CD14-positive monocyte (primary cell): ENCODE measurements around the gene ALG1. TPM values are rescaled to one million over a fixed set of nuclear protein-coding genes. Genes with fewer than 3 reads are reported as not detected.
"Not testable (repeated sequence)": the region's sequence is repeated elsewhere in the genome, so short reads cannot be mapped to it uniquely, and the experiment has no call there.

Experiments used
- DNase-seq, 3 donors: peaks; one replicate each; pipeline ENCODE4 v3.0.0-alpha.2; 2011 to 2022
- H2AFZ ChIP-seq: 2 replicates; pipeline ENCODE4 v1.6.0; 2012; ENCODE audit warnings: mild to moderate bottlenecking, low read depth, low read length, inconsistent platforms; ENCODE audit not compliant: insufficient read depth, poor library complexity, severe bottlenecking
- H3K27ac ChIP-seq, 2 donors: 1 replicate in 1 of 2; 2 replicates in 1 of 2; pipeline ENCODE4 v1.5.1; 2012 to 2013; ENCODE audit warnings: low read length in 2 of 2, control low read depth in 1 of 2, inconsistent platforms in 1 of 2, low read depth in 1 of 2, mild to moderate bottlenecking in 1 of 2
- H3K27me3 ChIP-seq, 2 donors: one replicate each; pipeline versions ENCODE4 v1.6.0 to v1.6.1; 2011 to 2013; ENCODE audit warnings: low read length in 2 of 2; ENCODE audit not compliant: control insufficient read depth in 2 of 2, insufficient read depth in 2 of 2
- H3K36me3 ChIP-seq, 2 donors: replicated peaks in 1 of 2; 1 replicate in 1 of 2; 2 replicates in 1 of 2; pipeline versions ENCODE4 v1.5.1 to v1.6.1; 2012 to 2013; ENCODE audit warnings: low read length in 2 of 2, control low read depth in 1 of 2, inconsistent platforms in 1 of 2, mild to moderate bottlenecking in 1 of 2; ENCODE audit not compliant: insufficient read depth in 2 of 2, control insufficient read depth in 1 of 2
- H3K4me1 ChIP-seq, 2 donors: 1 replicate in 1 of 2; 2 replicates in 1 of 2; pipeline versions ENCODE4 v1.5.1 to v1.6.1; 2012 to 2013; ENCODE audit warnings: low read length in 2 of 2, control low read depth in 1 of 2, inconsistent platforms in 1 of 2, mild to moderate bottlenecking in 1 of 2, moderate library complexity in 1 of 2; ENCODE audit not compliant: insufficient read depth in 2 of 2, control insufficient read depth in 1 of 2
- H3K4me2 ChIP-seq: replicated peaks from 2 replicates; pipeline ENCODE3; 2012; ENCODE audit warnings: low read length, moderate library complexity, mild to moderate bottlenecking; ENCODE audit not compliant: poor library complexity, severe bottlenecking; ENCODE audit errors: extremely low read depth
- H3K4me3 ChIP-seq, 3 experiments: fragments of 200-600 bp in 1 of 3; sonication (generic) in 1 of 3; replicated peaks in 1 of 3; 1 replicate in 2 of 3; 2 replicates in 1 of 3; pipeline ENCODE4 v1.5.1; 2011 to 2013; ENCODE audit warnings: low read length in 3 of 3, mild to moderate bottlenecking in 3 of 3, control low read depth in 2 of 3, low read depth in 2 of 3, inconsistent platforms in 1 of 3, moderate library complexity in 1 of 3
- H3K79me2 ChIP-seq: 2 replicates; pipeline ENCODE4 v1.6.0; 2012; ENCODE audit warnings: mild to moderate bottlenecking, control low read depth, inconsistent platforms, low read length, moderate library complexity; ENCODE audit not compliant: insufficient read depth
- H3K9ac ChIP-seq: 2 replicates; pipeline ENCODE4 v1.6.0; 2017; ENCODE audit warnings: low read length, mild to moderate bottlenecking; ENCODE audit not compliant: insufficient read depth, poor library complexity, severe bottlenecking
- H3K9me3 ChIP-seq, 2 donors: replicated peaks in 1 of 2; 1 replicate in 1 of 2; 2 replicates in 1 of 2; pipeline versions ENCODE4 v1.5.1 to v1.6.1; 2012 to 2013; ENCODE audit warnings: low read length in 2 of 2, control low read depth in 1 of 2; ENCODE audit not compliant: control insufficient read depth in 1 of 2, insufficient read depth in 1 of 2
- H4K20me1 ChIP-seq: 2 replicates; pipeline ENCODE4 v1.6.0; 2012; ENCODE audit warnings: mild to moderate bottlenecking, low read length, control low read depth, moderate library complexity; ENCODE audit not compliant: insufficient read depth
- H3K27ac Mint-ChIP-seq, 7 donors: one replicate each; pipeline ENCODE4 v1.8.0; 2020; ENCODE audit warnings: mild to moderate bottlenecking in 7 of 7, mixed read lengths in 7 of 7, moderate library complexity in 6 of 7, inconsistent platforms in 2 of 7
- H3K27me3 Mint-ChIP-seq, 3 donors: one replicate each; pipeline ENCODE4 v1.8.0; 2021 to 2022; ENCODE audit warnings: low read depth in 3 of 3, mild to moderate bottlenecking in 3 of 3, mixed read lengths in 3 of 3, moderate library complexity in 3 of 3, inconsistent platforms in 1 of 3
- H3K36me3 Mint-ChIP-seq, 2 donors: one replicate each; pipeline ENCODE4 v1.8.0; 2020; ENCODE audit warnings: mixed read lengths in 2 of 2, inconsistent platforms in 1 of 2, mild to moderate bottlenecking in 1 of 2
- H3K4me1 Mint-ChIP-seq: one replicate; pipeline ENCODE4 v1.8.0; 2020; ENCODE audit warnings: mild to moderate bottlenecking, mixed read lengths
- H3K4me3 Mint-ChIP-seq, 2 donors: one replicate each; pipeline ENCODE4 v1.8.0; 2020; ENCODE audit warnings: mild to moderate bottlenecking in 2 of 2, mixed read lengths in 2 of 2, moderate library complexity in 1 of 2
- H3K9me3 Mint-ChIP-seq, 7 donors: one replicate each; pipeline ENCODE4 v1.8.0; 2020 to 2022; ENCODE audit warnings: mixed read lengths in 7 of 7, mild to moderate bottlenecking in 6 of 7, moderate library complexity in 6 of 7, inconsistent platforms in 2 of 7
- WGBS: methylation state at CpG from one replicate; pipeline ENCODE4 v1.1.5; 2013; ENCODE audit warnings: missing lambda C conversion rate; ENCODE audit not compliant: insufficient coverage; 5-methylcytosine and 5-hydroxymethylcytosine counted together
- intact Hi-C, 2 donors: fragments of 100-400 bp; cut with micrococcal nuclease; formaldehyde crosslinking; loops; one replicate each; pipeline versions ENCODE4 v1.15.0 to v1.15.1; 2023
- polyA plus RNA-seq, 3 donors: library from polyadenylated mRNA; depleted of rRNA in 1 of 3; unstranded in 2 of 3; stranded (reverse) in 1 of 3; fragments of 300-500 nt in 2 of 3; fragments of >200 nt in 1 of 3; fragmentation: Illumina TruSeq in 2 of 3; gene quantifications; 1 replicate in 2 of 3; 2 replicates in 1 of 3; pipeline ENCODE4 v1.2.3, GENCODE V29; 2012 to 2021

ALG1 gene
- polyA plus RNA-seq, 3 donors: 9.3 to 31.0 (median 25.2) TPM

GRCh38 chr16:5093746-5094145 is 22.1 kb downstream of the ALG1 start:
- H3K4me3 ChIP-seq, intact Hi-C loops, H3K27me3 ChIP-seq, H4K20me1 ChIP-seq, DNase-seq, H3K27ac ChIP-seq, H3K27me3 Mint-ChIP-seq, H3K4me2 ChIP-seq, H2AFZ ChIP-seq, H3K9me3 Mint-ChIP-seq, H3K36me3 ChIP-seq, H3K79me2 ChIP-seq, H3K9me3 ChIP-seq, H3K4me3 Mint-ChIP-seq, H3K4me1 ChIP-seq, H3K9ac ChIP-seq, H3K27ac Mint-ChIP-seq: not testable (repeated sequence)
- peaks cover 8 to 18% of the 10 kb centered on the region in 2 donors for H3K36me3 Mint-ChIP-seq
- WGBS: 98% methylated on average over 8 of the region's 11 CpGs
- H3K4me1 Mint-ChIP-seq: peaks cover 11% of the 10 kb centered on the region

GRCh38 chr16:5095145-5095830 is 23.6 kb downstream of the ALG1 start:
- not testable (repeated sequence) for H3K27me3 ChIP-seq, H3K79me2 ChIP-seq, H3K36me3 ChIP-seq, DNase-seq, H3K9me3 Mint-ChIP-seq, H3K27ac ChIP-seq, H4K20me1 ChIP-seq, H3K36me3 Mint-ChIP-seq, H3K27ac Mint-ChIP-seq, H3K4me3 ChIP-seq, H3K4me2 ChIP-seq, H3K9ac ChIP-seq, H3K4me3 Mint-ChIP-seq, H3K9me3 ChIP-seq, H2AFZ ChIP-seq
- peaks cover 10 to 12% of the 10 kb centered on the region in 2 donors for H3K4me1 ChIP-seq
- 97% methylated on average over 7 of the region's 11 CpGs for WGBS
- intact Hi-C loops: loop anchor here in 1 of 2 donors (5.0 kb wide), 2 partner anchors 138 to 248 kb away; partner anchors contain the start of genes GLYR1, SEC14L5 and UBN1
- H3K27me3 Mint-ChIP-seq: peaks cover 8 to 18% (median 12%) of the 10 kb centered on the region in 3 donors
- peaks cover 13% of the 10 kb centered on the region for H3K4me1 Mint-ChIP-seq

- H3K27ac ChIP-seq, H3K79me2 ChIP-seq, H4K20me1 ChIP-seq, H3K9me3 ChIP-seq, H3K36me3 Mint-ChIP-seq, H3K36me3 ChIP-seq, H3K27me3 ChIP-seq, H3K9me3 Mint-ChIP-seq, DNase-seq: not testable (repeated sequence)
- Histone ChIP-seq H3K4me1 (peaks cover 10 to 12% of the 10 kb centered on the region in 2 donors), H3K9ac (peak overlapping the region; percentile 70), H3K4me3 (peak overlapping the region in 2 of 3 experiments; percentile 76 to 84), H2AFZ (peak overlapping the region; percentile 92), H3K4me2 (peak overlapping the region; percentile 60)
- Mint-ChIP-seq H3K4me1 (peaks cover 13% of the 10 kb centered on the region), H3K4me3 (peak overlapping the region; percentile 82 to 87), H3K27ac (peak overlapping the region in 3 of 7 donors; percentile 74 to 84 (median 76)), H3K27me3 (peaks cover 18 to 28% (median 22%) of the 10 kb centered on the region in 3 donors)
- WGBS: no CpG with 5 or more reads among the region's 7 CpGs
- intact Hi-C loops: loop anchor here in 1 of 2 donors (5.0 kb wide), 2 partner anchors 139 to 249 kb away; partner anchors contain the start of genes GLYR1, SEC14L5 and UBN1
These were observed 24.9 kb downstream of the ALG1 start for GRCh38 chr16:5096437-5097060.

- intact Hi-C loops: loop anchor here in 1 of 2 donors (5.0 kb wide), 2 partner anchors 140 to 250 kb away; partner anchors contain the start of genes GLYR1, SEC14L5 and UBN1
- H3K9me3 Mint-ChIP-seq, H3K9me3 ChIP-seq, H4K20me1 ChIP-seq, H3K27me3 ChIP-seq, H3K79me2 ChIP-seq, H3K36me3 Mint-ChIP-seq, H3K36me3 ChIP-seq: not testable (repeated sequence)
- Histone ChIP-seq H2AFZ (peak overlapping the region; percentile 92), H3K27ac (peak overlapping the region in 1 of 2 donors; percentile 56), H3K4me1 (peaks cover 10 to 12% of the 10 kb centered on the region in 2 donors), H3K4me3 (peak overlapping the region; percentile 41 to 84 (median 76)), H3K9ac (peak overlapping the region; percentile 70), H3K4me2 (peak overlapping the region; percentile 60)
- under 1% methylated on average over 22 of the region's 23 CpGs for WGBS
- peak overlapping the region; percentile 54 to 84 (median 73) for H3K27ac Mint-ChIP-seq
- peaks cover 12% of the 10 kb centered on the region for H3K4me1 Mint-ChIP-seq
- peaks cover 22 to 28% (median 26%) of the 10 kb centered on the region in 3 donors for H3K27me3 Mint-ChIP-seq
- H3K4me3 Mint-ChIP-seq: peak overlapping the region; percentile 82 to 87
- DNase-seq: peak in 2 of 3 donors; percentile 3 to 34
These were observed 25.4 kb downstream of the ALG1 start for GRCh38 chr16:5097061-5097469.
